Measurements from ENCODE around the gene CROCC.
"Not testable (repeated sequence)": the region's sequence is repeated elsewhere in the genome, so short reads cannot be mapped to it uniquely, and the experiment has no call there.

DNA sequence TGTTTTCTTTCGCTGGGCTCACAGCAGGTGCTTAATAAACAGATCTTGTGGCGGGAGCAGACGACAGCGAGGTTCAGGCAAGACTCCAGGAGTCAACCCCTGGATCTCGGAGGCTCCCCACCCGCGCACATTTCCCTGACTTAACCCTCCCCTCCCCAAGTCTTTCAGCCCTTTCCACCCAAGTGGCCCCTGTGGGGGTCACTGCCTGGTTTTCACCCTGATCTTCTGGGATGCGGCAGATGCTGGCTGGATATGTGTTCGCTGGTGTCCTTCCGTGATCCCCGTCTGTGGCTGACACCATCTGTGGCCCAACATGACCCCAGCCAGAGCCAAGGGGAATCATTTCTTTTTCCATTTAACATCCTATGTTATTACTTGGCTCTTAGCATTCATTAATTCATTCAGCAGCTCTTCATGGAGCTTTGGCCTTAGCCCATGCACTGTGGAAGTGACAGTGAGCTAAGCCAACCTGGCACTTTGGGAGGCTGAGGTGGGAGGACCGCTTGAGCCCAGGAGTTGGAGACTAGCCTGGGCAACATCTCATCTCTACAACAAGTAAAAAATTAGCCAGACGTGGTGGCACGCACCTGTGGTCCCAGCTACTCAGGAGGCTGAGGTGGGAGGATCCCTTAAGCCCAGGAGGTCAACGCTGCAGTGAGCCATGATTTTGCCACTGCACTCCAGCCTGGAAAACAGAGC, 6.7 kb upstream of the CROCC start:
- TF ChIP-seq, protein P1, sequence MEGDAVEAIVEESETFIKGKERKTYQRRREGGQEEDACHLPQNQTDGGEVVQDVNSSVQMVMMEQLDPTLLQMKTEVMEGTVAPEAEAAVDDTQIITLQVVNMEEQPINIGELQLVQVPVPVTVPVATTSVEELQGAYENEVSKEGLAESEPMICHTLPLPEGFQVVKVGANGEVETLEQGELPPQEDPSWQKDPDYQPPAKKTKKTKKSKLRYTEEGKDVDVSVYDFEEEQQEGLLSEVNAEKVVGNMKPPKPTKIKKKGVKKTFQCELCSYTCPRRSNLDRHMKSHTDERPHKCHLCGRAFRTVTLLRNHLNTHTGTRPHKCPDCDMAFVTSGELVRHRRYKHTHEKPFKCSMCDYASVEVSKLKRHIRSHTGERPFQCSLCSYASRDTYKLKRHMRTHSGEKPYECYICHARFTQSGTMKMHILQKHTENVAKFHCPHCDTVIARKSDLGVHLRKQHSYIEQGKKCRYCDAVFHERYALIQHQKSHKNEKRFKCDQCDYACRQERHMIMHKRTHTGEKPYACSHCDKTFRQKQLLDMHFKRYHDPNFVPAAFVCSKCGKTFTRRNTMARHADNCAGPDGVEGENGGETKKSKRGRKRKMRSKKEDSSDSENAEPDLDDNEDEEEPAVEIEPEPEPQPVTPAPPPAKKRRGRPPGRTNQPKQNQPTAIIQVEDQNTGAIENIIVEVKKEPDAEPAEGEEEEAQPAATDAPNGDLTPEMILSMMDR (IDR thresholded peaks at IDR 0.05): not testable (repeated sequence)
- TF ChIP-seq POLR2AphosphoS5, POLR2A, EP300 (IDR thresholded peaks at IDR 0.05): not testable (repeated sequence)
